GM21723 (cell line): ENCODE measurements around the gene MLLT1.

ENCODE experiments used
- ATAC-seq: cut with Tn5 transposase; IDR thresholded peaks from one replicate; pipeline ENCODE4 v1.9.1; 2021; ENCODE audit warnings: mild to moderate bottlenecking, moderate library complexity; ENCODE audit not compliant: unreplicated experiment

Gene MLLT1

DNA sequence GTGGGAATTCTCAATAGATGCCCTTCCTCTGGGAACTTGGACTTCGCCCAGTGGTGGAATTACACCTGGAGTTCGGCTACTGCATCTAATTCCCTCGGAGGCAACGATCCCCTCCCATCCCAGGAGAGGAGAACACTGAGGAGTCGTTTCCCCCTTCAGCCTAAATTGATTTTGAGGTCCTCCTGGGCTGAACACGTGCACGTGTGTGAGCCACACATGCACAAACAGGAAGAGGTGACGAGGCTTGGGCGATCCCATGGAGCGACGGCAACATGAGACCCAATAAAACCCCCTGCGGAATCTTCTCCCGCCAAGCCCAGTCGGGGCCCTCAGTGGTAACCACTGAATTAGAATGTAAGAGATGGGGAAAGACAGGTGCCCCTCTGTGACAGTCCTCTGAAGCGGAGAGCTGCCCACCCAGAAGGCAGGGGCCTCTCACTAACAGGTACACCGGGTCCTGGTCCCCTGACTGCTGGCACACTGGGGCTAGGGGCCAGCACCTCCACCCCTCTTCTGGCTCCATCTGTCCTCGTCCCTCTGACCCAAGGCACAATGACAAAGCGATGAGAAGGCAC, 4.5 kb downstream of the MLLT1 start:
- ATAC-seq, result no peak

DNA sequence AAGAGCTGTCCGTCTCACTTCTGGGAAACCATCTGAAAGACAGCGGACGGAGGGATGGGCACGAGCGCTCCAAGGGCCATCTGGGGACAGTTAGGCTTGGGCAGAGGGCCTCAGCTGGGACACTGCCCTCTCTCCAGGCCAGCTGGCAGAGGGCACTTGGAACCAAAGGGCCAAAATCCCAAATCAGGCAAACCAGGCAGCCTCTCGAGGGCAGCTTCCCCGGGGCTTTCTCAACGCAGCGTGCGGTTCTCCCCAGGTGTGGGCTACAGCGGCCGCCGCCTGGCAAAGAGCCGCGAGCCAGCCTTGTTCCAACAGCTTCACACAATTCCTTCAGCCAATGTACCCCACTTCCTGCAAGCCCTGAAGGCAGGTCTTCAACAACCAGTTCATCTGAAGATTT, 5.0 kb downstream of the MLLT1 start:
- no peak for ATAC-seq

DNA sequence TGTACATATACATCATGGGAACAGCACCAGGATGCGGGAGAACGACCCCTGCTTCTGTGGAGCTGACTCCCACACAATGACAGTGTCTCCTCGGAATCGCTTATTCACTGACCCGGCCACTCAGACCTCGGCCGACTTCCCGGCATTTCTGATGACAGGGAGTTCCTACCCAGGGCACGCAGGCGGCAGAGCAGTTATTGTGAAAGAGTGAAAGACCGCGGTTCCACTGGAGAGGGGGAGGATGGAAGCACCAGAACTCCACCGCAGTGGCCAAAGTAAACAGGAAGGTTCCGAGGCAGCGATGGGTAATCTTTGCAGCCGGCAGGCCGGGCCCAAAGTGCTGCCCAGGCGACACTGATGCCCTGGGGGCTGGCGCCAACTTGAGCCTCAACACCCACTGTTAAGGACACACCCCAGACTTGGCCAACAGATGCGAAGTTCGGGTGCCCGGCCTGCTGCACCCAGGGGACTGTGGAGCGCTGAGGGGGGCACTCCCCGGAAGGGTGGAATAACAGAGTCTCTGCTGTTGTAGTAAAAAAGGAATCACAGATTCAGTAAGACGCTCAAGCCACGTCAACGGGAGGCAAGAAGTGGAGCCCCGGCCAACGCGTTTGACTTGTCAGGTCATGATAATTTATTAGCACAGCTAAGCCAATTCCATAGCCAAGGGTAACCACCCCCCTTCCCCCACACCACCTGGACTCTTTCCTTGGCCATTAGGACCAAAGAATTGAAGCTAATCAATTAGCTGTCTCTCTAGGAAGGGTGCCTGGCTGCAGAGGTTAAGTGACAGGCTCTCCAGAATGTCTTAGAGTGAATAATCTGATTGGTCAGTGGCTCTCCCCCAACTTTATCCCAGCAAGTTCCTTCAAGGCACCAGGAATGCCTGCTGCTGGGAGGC, 5.8 kb downstream of the MLLT1 start:
- no peak for ATAC-seq

DNA sequence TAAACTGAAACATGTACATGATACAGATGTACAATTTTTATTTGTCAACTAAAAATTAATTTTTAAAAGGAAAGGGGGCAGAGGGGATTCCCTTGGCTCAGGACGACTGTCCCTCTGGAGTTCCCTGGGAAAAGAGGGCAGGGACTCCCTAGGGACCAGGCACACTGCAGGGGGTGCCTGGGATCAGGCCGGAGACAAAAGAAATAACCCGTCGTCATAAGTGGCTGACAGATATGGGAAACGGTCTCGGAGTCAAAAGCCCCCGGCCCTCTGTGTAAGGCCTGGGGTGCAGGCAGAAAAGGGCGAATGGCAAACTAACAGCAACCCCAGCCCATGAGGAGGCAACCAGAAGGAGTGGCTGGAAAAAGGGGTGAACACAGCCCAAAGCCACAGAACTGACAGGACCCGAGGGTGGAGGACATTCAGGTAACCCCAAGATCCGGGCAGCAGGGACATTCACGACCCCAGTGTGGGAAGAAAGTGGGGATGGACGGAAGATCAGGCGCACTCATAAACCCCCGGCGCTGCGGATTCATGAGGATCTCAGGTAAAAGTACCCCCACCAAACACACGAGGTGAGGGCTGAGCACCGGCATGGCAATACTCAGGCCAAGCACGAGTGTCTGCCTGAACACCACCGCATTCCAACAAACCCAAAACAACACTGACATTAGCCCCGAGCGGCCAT, 6.7 kb downstream of the MLLT1 start:
- ATAC-seq, result no peak

DNA sequence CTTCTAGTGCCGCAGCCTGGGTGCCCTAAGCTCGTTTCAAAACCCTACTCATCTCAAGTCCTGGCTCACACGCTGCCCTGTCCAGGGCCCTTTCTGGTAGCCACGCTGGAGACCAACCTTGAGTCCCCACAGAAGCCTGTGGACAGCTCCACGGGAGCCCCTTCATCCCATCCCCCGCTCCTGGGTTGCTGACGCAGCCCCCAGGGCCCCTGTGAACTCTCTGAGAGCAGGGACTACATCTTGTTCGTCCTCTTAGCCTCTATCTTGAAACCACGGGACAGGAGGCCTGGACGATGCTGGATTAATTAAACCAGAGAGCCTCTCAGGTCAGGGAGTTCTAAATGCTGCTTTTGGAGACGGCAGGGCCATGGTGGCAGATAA, 7.4 kb downstream of the MLLT1 start:
- no peak for ATAC-seq

DNA sequence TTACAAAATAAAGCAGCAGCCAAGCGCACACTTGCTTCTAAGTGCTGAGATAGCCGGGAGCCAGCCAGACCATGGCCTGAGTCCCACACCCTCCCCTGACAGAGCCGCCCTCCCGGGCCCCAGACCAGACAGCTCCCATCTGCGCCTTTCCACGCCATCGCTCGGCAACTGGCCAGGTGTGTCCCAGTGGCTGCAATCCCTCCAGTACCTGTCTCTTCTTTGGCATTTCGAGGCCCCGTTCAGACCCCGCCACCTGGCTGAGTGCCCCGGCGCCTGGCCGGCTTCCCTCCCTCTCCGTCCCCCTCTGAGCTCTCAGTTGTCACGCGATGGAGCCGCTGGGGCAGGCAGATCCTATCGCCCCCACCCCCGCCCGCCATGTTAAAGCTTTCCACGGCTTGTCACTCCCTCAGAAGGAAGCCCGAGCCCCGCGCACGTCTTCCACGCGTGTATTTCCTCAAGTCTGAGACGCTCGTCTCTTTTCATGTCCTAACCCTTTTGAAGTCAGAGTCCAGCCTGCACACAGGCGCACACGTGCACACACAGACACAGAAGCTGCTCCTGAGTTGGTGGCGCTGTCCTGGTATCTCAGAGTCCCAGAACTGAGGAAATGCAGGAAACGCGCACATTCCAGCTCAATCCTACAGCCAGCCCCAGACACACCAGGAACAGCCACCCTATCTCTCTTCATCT, 7.9 kb downstream of the MLLT1 start:
- ATAC-seq, result no peak

DNA sequence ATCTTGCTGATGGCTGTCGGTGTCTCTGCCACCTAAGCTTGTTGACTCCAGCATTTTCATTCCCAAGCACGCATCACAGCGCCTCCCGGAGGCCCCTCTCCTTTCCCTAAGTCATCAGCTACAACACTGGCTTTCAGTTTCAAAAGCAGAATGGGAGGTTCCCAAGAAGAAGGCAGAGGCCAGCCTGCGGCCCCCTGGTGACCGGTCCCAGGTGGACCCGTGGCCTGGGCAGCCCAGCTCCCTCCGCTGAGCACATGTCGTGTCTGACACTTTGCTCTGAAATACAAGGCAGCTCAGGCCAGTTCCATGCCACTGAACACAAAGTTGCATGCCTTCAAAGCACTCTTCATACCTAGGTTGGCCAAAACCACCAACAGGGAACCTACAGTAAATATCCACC, 8.5 kb downstream of the MLLT1 start:
- no peak for ATAC-seq

DNA sequence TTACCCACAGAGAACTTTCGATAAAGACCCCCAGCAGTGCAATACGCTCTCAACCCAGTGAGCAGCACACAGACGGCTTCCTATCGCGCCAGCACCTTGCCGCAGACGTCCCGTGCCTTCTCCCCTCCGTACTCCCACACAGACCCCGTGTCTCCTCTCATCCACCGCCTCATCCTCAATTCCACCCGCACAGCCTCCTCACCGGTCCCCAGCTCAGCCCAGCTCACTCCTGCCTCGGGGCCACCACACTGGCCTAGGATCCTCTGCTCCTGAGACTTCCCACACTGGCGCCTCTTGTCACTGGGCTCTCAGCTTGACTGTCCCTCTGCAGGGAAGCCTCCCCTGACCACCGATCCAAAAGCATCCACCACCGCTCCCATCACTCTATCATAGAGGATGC, 9.0 kb downstream of the MLLT1 start:
- ATAC-seq, result no peak

DNA sequence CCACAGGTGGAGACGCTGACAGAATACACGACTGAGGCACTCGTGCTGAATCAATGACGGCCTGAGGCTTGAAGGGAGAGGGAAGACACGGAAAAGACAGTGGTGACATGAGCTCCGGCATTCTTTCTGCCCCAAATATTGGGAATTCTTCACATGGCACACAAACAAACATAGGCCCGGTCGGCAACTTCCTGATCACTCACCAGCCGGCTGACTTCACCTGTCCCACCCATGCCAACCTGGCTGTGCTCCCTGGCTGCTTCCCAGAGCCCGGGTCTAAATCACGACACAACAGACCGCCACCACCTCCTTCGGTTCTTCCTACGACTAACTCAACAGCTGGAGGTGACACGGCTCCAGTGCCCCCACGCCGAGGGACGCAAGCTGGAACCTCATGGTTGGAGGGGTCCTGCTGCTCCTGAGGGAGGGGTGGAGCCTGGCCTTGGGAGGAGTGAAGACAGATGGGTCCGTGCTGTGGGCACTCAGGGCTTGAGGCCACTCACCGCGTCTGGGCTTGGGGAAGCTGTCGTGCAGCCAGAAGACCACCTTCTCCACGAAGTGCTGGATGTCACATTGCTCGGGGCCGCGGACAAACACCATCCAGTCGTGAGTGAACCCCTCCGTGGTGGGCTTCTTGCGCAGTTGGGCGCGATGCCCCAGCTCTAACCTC, 9.6 kb downstream of the MLLT1 start:
- no peak for ATAC-seq

DNA sequence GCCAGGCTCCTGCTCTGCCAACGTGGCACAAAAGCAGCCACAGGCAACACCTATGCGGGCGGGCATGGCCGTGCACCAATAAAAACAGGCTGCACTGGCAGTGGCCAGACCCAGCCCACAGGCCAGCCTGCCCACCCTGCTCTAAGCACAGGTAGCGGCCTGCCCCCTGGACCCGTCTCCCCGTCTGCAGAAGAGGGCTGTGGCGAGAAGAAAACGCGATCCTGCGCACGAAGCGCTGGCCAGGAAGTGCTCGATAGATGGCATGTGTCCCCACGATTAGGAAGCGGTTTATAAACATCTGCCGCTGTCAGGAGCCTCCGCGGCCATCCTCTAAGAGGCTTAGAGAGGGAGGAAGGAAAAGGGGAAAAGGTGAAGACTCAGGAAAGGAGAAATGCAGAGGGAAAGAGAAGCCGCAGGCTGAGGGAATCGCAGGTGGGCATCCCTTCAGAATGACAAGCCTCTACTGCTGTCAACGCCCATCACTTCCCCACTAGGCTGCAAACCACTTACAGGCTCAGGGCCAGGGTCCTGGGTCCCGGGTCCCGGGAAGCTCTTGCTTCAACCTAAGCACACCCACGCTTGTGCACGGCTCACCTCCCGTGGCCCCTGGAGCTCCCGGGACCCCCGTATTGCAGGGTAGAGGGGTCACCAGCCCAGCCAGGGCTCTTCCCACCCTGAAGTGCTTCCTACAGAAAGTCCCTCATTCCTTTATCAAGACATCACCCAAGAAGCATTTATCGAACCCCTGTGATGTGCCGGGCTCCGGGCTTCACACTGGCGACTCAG, 10.5 kb downstream of the MLLT1 start:
- ATAC-seq, result no peak

DNA sequence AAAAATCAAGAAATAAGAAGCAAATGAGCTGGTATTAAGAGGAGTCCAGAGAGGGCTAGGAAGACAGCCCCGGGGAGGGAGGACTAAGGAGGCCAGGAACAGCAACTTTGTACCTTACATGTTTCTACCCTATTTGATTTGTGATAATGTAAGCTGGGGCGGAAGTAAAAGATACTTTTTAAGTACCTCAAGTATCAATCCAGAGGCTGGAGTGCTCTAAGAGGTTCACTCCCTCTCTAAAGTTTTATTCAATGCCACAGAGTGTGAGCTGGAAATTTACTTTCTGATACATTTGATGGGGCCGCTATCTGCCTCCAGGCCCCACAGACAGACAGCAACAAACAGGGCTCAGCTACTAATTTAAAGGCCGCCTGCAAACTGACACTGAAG, 11.4 kb downstream of the MLLT1 start:
- ATAC-seq, result no peak

DNA sequence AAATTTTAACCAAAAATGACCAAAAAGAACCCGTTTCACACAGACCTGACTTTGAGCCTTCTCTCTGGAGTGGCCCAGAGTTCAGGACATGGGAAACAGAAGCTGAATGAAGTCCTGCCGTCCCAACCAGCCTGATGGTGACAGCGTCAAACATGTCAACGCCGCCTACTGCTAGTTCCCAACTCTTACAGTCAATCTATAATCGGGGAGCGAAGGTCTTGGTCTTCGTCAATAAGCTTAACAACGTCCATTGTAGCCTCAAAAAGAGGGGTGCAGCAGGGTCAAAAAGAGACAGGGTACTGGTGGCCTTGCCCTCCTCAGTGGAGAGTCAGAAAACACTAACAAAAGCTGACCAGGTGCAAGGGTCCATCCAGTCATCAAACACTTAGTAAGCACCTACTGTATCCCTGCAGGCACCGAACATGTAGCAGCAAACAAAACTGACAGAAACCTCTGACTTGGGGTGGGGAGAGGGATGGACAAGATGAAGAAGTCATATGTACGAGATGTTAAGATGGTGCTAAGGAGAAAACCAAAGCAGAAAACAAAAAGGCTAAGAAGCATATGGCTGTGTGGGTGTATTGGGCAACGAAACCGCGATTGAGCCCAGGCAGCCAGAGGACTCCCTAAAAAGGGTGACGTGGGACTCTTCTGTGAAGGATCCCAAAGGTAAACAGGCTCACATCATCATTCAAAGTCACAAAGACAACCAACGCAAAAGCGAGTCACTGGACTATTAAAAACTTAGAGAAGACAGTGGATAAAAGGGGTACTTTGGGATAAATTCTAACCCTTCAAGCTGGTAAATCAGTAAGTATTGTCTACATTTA, 12.0 kb downstream of the MLLT1 start:
- no peak for ATAC-seq

DNA sequence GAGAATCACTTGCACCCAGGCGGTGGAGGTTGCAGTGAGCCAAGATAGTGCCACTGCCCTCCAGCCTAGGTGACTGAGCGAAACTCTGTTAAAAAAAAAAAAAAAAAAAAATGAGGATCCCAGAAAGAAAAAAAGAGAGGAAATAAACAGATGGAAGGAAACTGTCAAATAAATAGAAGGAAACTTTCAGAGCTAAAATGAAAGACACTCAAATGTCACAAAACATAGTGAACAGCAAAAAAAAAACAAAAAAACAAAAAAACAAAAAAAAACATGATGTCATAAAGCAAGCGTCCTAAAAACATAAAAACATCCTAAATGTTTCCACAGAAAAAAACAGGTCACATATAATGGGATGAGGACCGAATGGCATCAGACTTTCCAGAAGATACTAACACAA, 15.0 kb downstream of the MLLT1 start:
- no peak for ATAC-seq

DNA sequence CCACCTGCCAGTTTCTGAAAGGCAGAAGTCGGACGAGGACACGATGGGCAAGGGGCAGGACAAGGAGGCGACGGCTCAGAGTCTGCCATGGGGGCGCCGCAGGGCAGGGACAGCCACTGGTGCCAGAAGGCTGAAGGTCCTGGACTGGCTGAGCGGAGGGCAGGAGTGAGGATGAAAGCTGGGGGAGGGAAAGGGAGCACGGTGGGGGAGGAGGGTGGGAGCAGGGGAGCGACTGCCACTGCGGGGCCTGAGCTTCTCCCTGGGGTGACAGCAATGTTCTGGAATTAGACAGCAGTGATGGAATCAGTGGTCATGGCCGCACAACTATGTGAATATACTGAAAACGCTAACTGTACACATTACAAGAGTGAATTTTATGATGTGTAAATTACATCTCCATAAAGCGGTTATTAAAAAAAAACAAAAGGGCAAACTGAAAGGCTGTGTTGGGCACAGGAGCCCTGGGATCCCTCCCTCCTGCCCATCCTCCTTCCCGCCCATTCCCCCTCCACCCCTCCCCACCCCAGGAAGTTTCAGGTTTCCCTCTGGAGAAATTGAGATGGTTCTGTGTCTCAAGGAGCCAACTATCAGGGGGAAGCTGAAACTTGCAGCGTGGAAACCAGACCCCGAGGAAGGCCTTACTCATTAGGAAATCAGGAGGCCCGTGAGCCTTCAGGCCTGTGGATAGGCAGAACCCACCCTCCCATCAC, 15.9 kb downstream of the MLLT1 start:
- no peak for ATAC-seq

DNA sequence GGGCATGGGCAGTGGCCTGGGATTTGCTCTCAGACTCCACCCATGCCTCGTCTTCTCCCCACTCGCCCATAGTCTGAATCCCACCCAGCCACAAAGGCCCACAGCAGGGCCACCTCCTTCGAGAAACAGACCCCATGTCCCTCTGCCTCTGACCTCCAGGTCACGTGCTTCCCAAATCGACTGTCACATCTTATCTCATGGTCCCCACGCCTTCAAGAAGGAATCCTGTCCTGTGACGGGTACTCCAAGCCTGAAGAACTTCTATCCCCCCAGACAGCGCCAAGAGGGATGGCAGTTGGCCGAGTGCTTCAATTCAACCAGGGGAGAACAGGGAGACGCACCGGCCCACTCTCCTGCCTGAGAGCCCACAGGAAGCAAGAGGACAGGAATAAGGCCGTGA, 16.5 kb downstream of the MLLT1 start:
- ATAC-seq, result no peak

DNA sequence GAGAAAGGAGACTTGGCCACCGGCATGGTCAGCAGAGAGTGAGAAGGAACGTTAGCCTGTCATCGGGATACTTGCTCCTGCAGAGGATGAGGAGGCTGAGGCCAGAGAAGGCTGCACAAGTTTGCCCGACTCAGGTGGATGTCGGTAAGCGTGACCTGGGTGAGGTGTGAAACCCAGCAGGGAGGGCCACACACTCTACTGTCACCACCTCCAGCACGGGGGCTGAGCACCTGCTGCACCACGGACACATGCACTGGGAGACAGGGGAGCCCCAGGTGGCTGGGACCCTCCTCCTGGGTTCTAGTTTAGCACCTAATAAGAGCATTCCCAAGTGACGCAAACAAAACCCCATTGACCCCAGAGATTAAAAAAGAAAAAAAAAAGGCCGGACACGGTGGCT, 17.3 kb downstream of the MLLT1 start:
- no peak for ATAC-seq

DNA sequence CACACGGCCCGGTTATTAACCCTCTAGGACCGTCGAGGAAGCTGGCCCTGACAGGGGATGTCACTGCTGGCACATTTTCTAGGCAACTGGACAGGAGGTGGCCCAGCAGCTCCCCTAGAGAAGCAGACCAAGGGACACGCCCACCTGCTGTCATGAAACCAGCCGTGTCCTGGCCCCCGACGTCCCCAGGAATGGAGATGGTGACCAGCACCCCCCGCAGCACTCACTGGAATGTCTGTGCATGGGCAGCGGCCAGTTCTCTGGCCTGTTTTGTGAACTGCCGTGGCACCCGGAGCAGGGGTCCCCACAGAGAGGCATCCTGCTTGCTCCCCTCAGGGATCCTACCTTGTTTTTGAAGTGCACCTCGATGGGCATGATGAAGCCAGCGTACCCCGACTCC, 17.9 kb downstream of the MLLT1 start:
- ATAC-seq, result no peak

DNA sequence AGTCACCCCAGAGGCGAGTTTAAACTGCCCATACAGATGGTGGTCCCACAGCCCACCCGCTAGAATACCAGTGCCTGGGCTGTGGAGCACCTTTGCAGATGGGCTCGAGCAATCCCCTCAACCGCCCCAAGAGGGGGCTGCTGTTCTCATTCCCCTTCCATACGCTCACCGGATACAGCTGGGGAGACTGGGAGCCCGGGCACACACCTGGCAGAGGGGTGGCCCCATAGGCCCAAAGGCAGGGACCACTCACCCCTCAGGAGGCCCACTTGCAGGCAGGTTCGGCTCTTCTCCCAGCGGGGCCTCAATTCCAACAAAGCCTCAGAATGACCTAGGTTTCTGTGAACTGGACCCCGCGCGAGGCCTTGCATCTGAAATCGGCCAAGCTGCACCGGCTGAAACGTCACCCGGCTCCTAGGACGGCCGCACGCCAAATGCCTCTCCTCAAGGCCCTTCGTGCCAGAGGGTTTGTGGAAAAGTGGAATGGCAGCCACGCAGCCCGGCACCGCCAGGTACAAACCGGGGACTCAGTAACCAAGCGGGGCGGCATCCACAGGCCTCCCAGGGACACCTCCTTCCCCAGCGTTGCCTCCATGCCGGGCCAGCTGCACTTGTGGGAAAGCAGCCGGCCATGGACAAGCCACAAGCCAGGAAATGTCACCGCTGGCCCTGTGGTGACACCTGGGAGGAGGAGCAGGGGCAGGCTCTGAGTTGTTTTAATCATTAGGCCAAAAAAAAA, 18.7 kb downstream of the MLLT1 start:
- no peak for ATAC-seq
